ENCODE data around the gene NABP2.

- TF ChIP-seq EZH2 (IDR thresholded peaks at IDR 0.05) = no peak
- TF ChIP-seq CTCF (IDR thresholded peaks at IDR 0.05) = no peak
Measured at GRCh38 chr12:56243731-56244181, 19.6 kb downstream of the NABP2 start.
